Measurements from ENCODE around the gene CRHR2.

Gene CRHR2

DNA sequence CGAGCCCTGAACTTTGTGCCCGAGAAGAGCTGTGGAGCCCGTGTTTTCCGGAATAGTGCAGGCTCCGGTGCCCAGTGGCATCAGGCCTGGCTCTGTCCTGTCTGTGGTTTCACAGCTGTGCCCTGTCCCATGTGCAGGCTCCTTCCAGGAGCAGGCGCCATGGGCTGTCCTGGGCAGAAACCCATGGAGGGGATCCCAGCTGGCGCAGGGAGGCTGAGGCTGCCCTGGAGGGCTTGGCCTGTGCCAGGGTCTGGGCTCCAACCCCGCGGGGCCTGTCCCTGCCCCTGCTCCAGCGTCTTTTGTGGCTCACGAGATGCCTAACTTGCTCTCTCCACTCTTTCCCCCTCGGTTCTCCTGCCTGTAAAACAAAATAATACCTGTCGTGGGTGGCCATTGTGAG is 23.3 kb upstream of the CRHR2 start:
- TF ChIP-seq, protein P1, sequence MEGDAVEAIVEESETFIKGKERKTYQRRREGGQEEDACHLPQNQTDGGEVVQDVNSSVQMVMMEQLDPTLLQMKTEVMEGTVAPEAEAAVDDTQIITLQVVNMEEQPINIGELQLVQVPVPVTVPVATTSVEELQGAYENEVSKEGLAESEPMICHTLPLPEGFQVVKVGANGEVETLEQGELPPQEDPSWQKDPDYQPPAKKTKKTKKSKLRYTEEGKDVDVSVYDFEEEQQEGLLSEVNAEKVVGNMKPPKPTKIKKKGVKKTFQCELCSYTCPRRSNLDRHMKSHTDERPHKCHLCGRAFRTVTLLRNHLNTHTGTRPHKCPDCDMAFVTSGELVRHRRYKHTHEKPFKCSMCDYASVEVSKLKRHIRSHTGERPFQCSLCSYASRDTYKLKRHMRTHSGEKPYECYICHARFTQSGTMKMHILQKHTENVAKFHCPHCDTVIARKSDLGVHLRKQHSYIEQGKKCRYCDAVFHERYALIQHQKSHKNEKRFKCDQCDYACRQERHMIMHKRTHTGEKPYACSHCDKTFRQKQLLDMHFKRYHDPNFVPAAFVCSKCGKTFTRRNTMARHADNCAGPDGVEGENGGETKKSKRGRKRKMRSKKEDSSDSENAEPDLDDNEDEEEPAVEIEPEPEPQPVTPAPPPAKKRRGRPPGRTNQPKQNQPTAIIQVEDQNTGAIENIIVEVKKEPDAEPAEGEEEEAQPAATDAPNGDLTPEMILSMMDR (IDR thresholded peaks at IDR 0.05; ENCODE audit: insufficient read depth, low read length), result no peak
- TF ChIP-seq GABPA (IDR thresholded peaks at IDR 0.05; ENCODE audit: low read depth) (no peak), SPI1 (IDR thresholded peaks at IDR 0.05; ENCODE audit: borderline replicate concordance, low read depth) (no peak), POLR2AphosphoS5 (IDR thresholded peaks at IDR 0.05; ENCODE audit: low read depth) (no peak)
- TF ChIP-seq, protein P2, sequence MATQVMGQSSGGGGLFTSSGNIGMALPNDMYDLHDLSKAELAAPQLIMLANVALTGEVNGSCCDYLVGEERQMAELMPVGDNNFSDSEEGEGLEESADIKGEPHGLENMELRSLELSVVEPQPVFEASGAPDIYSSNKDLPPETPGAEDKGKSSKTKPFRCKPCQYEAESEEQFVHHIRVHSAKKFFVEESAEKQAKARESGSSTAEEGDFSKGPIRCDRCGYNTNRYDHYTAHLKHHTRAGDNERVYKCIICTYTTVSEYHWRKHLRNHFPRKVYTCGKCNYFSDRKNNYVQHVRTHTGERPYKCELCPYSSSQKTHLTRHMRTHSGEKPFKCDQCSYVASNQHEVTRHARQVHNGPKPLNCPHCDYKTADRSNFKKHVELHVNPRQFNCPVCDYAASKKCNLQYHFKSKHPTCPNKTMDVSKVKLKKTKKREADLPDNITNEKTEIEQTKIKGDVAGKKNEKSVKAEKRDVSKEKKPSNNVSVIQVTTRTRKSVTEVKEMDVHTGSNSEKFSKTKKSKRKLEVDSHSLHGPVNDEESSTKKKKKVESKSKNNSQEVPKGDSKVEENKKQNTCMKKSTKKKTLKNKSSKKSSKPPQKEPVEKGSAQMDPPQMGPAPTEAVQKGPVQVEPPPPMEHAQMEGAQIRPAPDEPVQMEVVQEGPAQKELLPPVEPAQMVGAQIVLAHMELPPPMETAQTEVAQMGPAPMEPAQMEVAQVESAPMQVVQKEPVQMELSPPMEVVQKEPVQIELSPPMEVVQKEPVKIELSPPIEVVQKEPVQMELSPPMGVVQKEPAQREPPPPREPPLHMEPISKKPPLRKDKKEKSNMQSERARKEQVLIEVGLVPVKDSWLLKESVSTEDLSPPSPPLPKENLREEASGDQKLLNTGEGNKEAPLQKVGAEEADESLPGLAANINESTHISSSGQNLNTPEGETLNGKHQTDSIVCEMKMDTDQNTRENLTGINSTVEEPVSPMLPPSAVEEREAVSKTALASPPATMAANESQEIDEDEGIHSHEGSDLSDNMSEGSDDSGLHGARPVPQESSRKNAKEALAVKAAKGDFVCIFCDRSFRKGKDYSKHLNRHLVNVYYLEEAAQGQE (IDR thresholded peaks at IDR 0.05; ENCODE audit: insufficient replicate concordance, low read depth), result no peak
- DNase-seq (ENCODE audit: low read depth in 1 of 2, low spot score in 1 of 2), result no peak
- Histone ChIP-seq H3K27ac (replicated peaks) (no peak overlapping the region), H3K4me3 (replicated peaks; ENCODE audit: insufficient read depth, low read length) (no peak overlapping the region), H3K27me3 (ENCODE audit: insufficient read depth, poor library complexity, severe bottlenecking) (peaks cover 2% of the 10 kb centered on the region)

DNA sequence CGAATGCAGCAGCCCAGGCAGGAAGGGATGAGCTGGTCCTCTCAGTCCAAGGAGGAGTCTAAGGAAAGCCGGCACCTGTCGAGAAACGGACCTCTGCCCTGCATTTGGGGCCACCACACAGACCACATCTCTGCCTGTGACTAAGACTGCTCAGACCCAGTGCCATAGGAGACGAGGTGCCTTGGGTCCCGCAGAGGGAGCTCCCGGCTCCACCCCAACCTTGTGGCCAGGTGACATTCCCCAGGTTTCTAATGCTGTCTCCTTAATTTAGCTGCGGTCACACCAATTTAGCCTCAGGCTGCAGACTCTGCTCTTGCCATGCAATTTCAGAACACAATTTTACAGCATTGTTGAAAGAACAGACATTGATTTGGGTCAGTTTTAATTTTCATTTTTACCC is 22.8 kb upstream of the CRHR2 start:
- Histone ChIP-seq H3K27ac (replicated peaks) (no peak overlapping the region), H3K4me3 (replicated peaks; ENCODE audit: insufficient read depth, low read length) (no peak overlapping the region), H3K27me3 (ENCODE audit: insufficient read depth, poor library complexity, severe bottlenecking) (peaks cover 2% of the 10 kb centered on the region)
- no peak for DNase-seq (ENCODE audit: low read depth in 1 of 2, low spot score in 1 of 2)
- no peak for TF ChIP-seq POLR2AphosphoS5 (IDR thresholded peaks at IDR 0.05; ENCODE audit: low read depth)
- no peak for TF ChIP-seq SPI1 (IDR thresholded peaks at IDR 0.05; ENCODE audit: borderline replicate concordance, low read depth)
- TF ChIP-seq, protein P2 (IDR thresholded peaks at IDR 0.05; ENCODE audit: insufficient replicate concordance, low read depth), result no peak
- TF ChIP-seq GABPA (IDR thresholded peaks at IDR 0.05; ENCODE audit: low read depth), result no peak
- TF ChIP-seq, protein P1 (IDR thresholded peaks at IDR 0.05; ENCODE audit: insufficient read depth, low read length), result no peak

DNA sequence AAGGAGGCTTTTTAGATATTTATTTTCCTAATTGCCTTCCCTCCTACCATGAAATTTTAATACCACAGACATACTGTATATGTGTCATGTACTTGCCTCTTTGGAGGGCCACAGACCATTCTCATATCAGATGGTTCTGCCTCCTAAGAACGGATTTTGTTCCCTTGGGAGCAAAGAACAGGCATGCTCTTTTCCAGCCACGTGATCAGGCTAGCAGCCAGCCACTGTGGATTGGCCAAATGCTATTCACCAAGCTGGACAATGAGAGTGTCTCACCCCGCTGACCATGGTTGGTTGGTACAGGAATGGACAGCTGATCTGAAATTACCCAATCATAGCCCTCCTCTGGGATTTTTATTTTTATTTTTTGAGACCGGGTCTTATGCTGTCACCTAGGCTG is 21.5 kb upstream of the CRHR2 start:
- no peak overlapping the region for H3K27ac ChIP-seq (replicated peaks)
- no peak overlapping the region for H3K4me3 ChIP-seq (replicated peaks; ENCODE audit: insufficient read depth, low read length)
- H3K27me3 ChIP-seq (ENCODE audit: insufficient read depth, poor library complexity, severe bottlenecking), result peaks cover 2% of the 10 kb centered on the region
- TF ChIP-seq, protein P1 (IDR thresholded peaks at IDR 0.05; ENCODE audit: insufficient read depth, low read length), result no peak
- TF ChIP-seq POLR2AphosphoS5 (IDR thresholded peaks at IDR 0.05; ENCODE audit: low read depth) (no peak), GABPA (IDR thresholded peaks at IDR 0.05; ENCODE audit: low read depth) (no peak), SPI1 (IDR thresholded peaks at IDR 0.05; ENCODE audit: borderline replicate concordance, low read depth) (no peak)
- TF ChIP-seq, protein P2 (IDR thresholded peaks at IDR 0.05; ENCODE audit: insufficient replicate concordance, low read depth), result no peak
- DNase-seq (ENCODE audit: low read depth in 1 of 2, low spot score in 1 of 2), result no peak

Measured in HL-60 (cell line).